Activated CD8-positive, alpha-beta memory T cell treated with anti-CD3 and anti-CD28 coated beads for 4 hours (primary cell): Measurements from ENCODE around the gene CIC.
"Not testable (repeated sequence)": the region's sequence is repeated elsewhere in the genome, so short reads cannot be mapped to it uniquely, and the experiment has no call there.

Source experiments
- DNase-seq, 2 donors: peaks; one replicate each; pipeline ENCODE4 v3.0.0-alpha.2; 2020; ENCODE audit warnings: low read depth in 2 of 2

CIC gene

GRCh38 chr19:42313096-42313839 is 44.2 kb downstream of the CIC start, which contains the start of gene TMEM145:
Gene TMEM145 (plus strand): TSS chr19:42313309. CDS start chr19:42313377, 68 bp downstream.
- no peak for DNase-seq

GRCh38 chr19:42313840-42314755 is 45.0 kb downstream of the CIC start:
- no peak for DNase-seq

GRCh38 chr19:42315024-42315423 is 46.0 kb downstream of the CIC start:
- no peak for DNase-seq

GRCh38 chr19:42316223-42317211 is 47.5 kb downstream of the CIC start:
- DNase-seq, result no peak

DNA sequence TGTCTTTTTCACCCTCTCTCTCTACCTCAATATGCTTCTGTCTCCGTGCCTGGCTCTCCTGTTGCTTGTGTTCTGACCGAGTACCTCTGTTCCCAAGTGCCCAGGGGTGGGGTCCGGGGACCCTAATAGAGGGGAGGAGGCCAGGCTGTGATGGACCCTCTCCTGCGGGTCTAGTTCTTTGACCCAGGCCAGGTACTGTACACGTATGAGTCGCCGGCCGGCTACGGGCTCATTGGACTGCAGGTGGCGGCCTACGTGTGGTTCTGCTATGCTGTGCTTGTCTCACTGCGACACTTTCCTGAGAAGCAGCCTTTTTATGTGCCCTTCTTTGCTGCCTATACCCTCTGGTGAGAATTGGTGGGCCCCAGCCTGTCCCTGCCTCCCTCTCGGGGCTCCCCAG is 48.5 kb downstream of the CIC start:
- DNase-seq, result no peak

DNA sequence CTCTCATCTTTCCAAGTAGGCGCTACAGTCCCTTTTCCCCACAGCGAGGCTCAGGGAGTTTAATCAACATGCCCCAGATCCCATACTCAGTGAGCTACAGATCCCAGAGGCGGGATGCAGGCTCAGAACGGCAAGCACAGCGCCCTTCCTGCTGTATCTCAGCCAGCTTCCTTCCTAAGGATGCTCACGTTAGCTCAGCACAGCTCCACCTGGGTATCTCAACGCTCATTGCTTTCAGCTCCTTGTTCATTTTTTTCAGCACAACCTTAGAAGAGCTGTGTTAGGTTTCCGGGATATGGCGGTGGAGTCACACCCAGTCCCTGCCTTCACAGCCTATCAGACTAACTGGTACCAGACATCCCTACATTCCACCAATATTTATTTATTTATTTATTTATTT is 53.3 kb downstream of the CIC start:
- DNase-seq, result no peak

DNA sequence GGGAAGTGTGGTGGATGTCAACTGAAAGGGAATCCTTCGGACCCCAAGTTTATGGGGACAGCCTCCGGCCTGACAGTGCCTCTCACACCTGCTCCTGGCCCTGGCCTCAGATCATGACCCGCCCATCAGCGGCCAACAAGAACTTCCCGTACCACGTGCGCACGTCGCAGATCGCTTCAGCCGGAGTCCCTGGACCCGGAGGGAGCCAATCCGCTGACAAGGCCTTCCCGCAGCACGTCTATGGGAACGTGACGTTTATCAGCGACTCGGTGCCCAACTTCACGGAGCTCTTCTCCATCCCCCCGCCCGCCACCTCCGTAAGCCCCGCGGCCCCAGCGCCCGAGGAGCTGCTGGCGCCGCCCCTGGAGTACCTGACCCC is 54.4 kb downstream of the CIC start:
- DNase-seq, result no peak

DNA sequence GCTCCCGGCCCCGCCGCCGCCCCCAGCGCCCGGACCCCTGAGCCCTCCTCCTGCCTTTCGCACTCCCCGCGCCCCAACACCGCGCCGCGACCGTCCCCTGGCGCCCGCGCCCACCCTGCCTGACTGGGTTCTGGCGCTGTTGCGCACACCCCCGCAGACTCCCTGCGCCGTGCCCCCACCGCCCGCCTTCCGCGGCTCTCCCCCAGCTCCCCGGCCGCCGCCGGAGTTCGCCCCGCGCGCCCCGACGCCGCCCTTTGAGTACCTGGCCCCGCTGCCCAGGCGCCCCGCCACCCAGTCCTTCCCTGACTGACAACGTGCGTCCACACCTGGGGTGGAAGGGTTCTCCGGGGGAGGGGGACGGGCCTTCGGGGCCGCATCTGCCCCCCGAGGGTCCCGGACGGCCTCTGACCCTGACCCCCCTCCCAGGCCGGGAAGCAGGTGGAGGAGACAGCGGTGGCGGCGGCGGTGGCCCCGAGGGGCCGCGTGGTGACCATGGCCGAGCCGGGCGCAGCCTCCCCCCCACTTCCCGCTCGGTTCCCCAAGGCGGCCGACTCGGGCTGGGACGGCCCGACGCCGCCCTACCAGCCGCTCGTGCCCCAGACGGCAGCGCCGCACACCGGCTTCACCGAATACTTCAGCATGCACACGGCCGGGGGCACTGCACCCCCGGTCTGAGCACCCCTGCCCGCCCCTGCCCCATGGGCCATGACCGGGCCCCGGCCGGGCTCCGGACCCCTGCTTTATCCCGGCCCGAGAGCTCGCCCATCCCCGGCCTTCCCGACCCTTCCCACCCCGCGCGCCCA is 55.0 kb downstream of the CIC start:
- DNase-seq, result no peak

GRCh38 chr19:42324655-42325307 is 55.7 kb downstream of the CIC start:
- DNase-seq, result no peak

GRCh38 chr19:42325308-42325895 is 56.4 kb downstream of the CIC start, which contains the start of gene MEGF8:
Gene MEGF8 (plus strand): TSS chr19:42325635. CDS start chr19:42326244, 609 bp downstream.
- peak; percentile 97 to 98 for DNase-seq

- DNase-seq, result no peak
Measured at GRCh38 chr19:42325896-42326771, 57.1 kb downstream of the CIC start.

- no peak for DNase-seq
Measured at GRCh38 chr19:42326969-42327368, 57.9 kb downstream of the CIC start.

- DNase-seq, result no peak
Measured at GRCh38 chr19:42327381-42327780, 58.3 kb downstream of the CIC start.

DNA sequence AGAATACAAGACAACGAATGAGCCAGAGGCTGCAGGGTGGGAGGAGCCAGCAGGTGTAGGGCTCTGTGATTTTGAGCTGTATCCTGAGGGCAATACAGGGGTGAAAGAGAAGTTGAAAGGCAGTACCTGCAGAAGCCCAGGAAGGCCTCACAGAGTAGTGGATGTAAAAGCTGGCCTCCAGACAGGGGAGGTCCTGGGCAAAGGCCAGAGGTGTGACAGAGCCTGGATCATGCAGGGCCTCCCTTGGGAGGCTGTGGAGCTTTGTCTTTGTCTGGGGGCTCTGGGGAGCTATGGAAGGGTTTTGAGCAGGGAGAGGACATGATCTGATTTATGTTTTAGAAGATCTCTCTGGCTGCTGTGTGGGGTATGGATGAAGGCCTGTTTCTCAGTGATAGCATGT is 59.1 kb downstream of the CIC start:
- DNase-seq, result no peak

GRCh38 chr19:42328854-42329253 is 59.8 kb downstream of the CIC start:
- no peak for DNase-seq

- no peak for DNase-seq
Measured at GRCh38 chr19:42330241-42330711, 61.2 kb downstream of the CIC start.

- not testable (repeated sequence) for DNase-seq
Measured at GRCh38 chr19:42331333-42331732, 62.3 kb downstream of the CIC start.

DNA sequence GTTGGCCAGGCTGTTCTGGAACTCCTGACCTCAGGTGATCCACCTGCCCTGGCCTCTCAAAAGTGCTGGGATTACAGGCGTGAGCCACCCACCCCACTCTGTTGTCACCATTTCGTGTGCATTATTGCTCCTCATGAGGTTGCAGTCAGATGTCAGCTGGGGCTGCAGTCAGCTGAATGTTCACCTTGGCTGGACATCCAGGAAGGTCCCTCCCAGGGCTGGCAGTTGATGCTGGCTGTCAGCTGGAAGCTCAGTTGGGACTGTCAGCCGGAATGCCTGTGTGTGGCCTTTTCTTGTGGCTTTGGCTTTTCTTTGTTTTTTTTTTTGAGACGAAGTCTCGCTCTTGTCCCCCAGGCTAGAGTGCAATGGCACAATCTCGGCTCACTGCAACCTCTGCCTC is 63.0 kb downstream of the CIC start:
- no peak for DNase-seq

DNA sequence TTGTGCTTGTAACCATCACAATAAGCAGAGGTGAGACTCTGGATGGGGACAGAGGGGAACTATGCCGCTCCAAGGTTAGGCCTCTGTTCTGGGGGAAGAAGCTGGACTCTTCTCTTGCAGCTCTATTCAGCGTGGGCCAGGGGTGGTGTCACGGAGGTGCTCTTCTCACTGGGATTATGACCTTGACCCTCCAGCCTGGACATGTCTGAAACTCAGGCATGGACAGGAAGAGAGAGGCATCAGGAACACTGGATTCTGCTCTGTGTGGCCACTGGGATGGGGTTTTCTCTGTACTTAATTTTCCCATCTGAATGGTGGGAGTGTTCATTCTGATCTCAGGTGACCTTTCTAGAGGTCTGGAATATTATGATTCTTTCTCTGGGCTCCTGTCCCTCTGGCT is 64.0 kb downstream of the CIC start:
- no peak for DNase-seq
